IPS-11a (cell line): Measurements from ENCODE around the gene UBE2G2.

Experiments
- H3K4me3 ChIP-seq: one replicate; pipeline ENCODE4 v1.5.1; 2013; ENCODE audit warnings: low read depth, low read length, control low read depth

The UBE2G2 gene

GRCh38 chr21:44792702-44793591 is 8.7 kb downstream of the UBE2G2 start:
- no peak overlapping the region for H3K4me3 ChIP-seq

GRCh38 chr21:44791993-44792392 is 9.6 kb downstream of the UBE2G2 start:
- H3K4me3 ChIP-seq = no peak overlapping the region

GRCh38 chr21:44791246-44791645 is 10.4 kb downstream of the UBE2G2 start:
- H3K4me3 ChIP-seq = no peak overlapping the region

GRCh38 chr21:44790368-44790767 is 11.3 kb downstream of the UBE2G2 start:
- H3K4me3 ChIP-seq = no peak overlapping the region

- H3K4me3 ChIP-seq = no peak overlapping the region
These were observed 11.7 kb downstream of the UBE2G2 start for GRCh38 chr21:44789880-44790279.

- H3K4me3 ChIP-seq = no peak overlapping the region
These were observed 15.8 kb downstream of the UBE2G2 start for GRCh38 chr21:44785620-44786335.

GRCh38 chr21:44784810-44785209 is 16.8 kb downstream of the UBE2G2 start:
- H3K4me3 ChIP-seq = no peak overlapping the region

GRCh38 chr21:44783020-44783696 is 18.5 kb downstream of the UBE2G2 start:
- no peak overlapping the region for H3K4me3 ChIP-seq

GRCh38 chr21:44780767-44781459 is 20.7 kb downstream of the UBE2G2 start:
- H3K4me3 ChIP-seq = no peak overlapping the region

GRCh38 chr21:44780137-44780502 is 21.5 kb downstream of the UBE2G2 start:
- H3K4me3 ChIP-seq = no peak overlapping the region

- no peak overlapping the region for H3K4me3 ChIP-seq
These were observed 22.0 kb downstream of the UBE2G2 start for GRCh38 chr21:44779417-44780136.

- H3K4me3 ChIP-seq = no peak overlapping the region
These were observed 22.6 kb downstream of the UBE2G2 start for GRCh38 chr21:44778983-44779382.

- no peak overlapping the region for H3K4me3 ChIP-seq
These were observed 23.1 kb downstream of the UBE2G2 start for GRCh38 chr21:44778499-44778911.

- H3K4me3 ChIP-seq = no peak overlapping the region
These were observed 23.5 kb downstream of the UBE2G2 start for GRCh38 chr21:44778094-44778493.

- H3K4me3 ChIP-seq = no peak overlapping the region
These were observed 26.6 kb downstream of the UBE2G2 start for GRCh38 chr21:44774972-44775371.

GRCh38 chr21:44773291-44773932 is 28.2 kb downstream of the UBE2G2 start:
- no peak overlapping the region for H3K4me3 ChIP-seq

GRCh38 chr21:44771896-44772525 is 29.6 kb downstream of the UBE2G2 start:
- no peak overlapping the region for H3K4me3 ChIP-seq

GRCh38 chr21:44767834-44768831 is 33.5 kb downstream of the UBE2G2 start:
- no peak overlapping the region for H3K4me3 ChIP-seq
